ENCODE data around the gene CNIH2.
"Not testable (repeated sequence)": the region's sequence is repeated elsewhere in the genome, so short reads cannot be mapped to it uniquely, and the experiment has no call there.

The CNIH2 gene

DNA sequence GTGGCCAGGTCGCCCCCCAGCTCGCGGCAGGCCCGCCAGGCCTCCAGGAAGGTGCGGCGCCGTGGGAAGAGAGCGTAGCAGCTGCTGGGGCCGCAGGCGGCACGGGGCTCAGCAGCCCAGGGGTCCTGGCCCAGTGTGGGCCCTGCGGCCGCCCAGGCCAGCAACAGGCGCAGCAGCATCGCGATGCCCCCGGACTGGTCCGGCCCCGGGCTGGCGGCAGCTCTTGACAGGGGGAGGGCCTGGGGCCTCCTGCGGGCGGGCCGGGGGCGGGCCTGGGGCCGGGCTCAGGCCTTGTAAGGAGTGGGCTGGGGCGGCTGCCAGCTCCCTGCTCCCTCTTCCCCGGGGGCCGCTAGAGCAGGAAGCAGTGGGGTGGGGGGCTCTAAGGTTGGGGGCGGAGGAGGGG, 38.9 kb downstream of the CNIH2 start, which contains the start of gene CD248:
CD248 (minus strand) TSS at position 196 of the 403 bp plus-strand sequence; CDS start at position 179, 17 bp downstream.
- DNase-seq: no peak

DNA sequence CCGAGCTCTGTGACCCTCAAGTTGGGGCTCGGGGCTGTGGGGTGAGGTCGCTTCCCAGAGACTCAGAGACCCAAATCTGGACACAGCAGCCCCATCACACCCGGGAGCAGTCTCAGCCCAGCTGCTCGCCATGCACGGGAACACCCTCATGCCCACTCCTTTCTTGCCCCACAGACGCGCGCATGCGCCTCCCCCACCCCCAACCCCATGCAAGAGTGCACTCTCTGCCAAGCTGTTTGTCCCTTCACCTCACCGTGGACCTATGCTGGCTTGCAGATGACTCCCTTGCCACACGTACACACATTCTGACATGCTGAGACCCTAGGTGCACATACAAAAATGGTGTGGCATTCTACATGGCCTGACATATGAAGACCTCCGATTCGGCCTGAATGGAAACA, 39.3 kb downstream of the CNIH2 start:
- no peak for DNase-seq

GRCh38 chr11:66317723-66318599, 40.0 kb downstream of the CNIH2 start:
- DNase-seq: peak; percentile 79

DNA sequence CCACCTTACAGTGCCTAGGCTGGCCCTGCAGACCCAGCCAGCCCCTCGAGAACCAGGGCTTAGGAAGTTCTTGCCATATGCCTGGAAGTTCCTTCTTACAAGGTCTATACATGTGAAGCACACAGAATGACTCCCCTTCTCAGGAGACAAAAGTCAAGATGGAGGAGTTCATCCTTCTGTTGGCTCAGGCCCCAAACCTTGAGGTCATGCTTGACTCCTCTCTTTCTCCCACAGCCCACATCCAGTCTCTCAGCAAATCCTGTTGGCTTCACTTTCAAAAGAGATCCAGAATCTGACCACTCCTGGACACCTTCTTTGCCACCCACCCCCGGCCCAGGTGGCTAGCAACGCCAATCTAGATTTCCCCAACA, 40.6 kb downstream of the CNIH2 start:
- DNase-seq: no peak

- DNase-seq: not testable (repeated sequence)
These were observed 42.3 kb downstream of the CNIH2 start for GRCh38 chr11:66320289-66320688.

DNA sequence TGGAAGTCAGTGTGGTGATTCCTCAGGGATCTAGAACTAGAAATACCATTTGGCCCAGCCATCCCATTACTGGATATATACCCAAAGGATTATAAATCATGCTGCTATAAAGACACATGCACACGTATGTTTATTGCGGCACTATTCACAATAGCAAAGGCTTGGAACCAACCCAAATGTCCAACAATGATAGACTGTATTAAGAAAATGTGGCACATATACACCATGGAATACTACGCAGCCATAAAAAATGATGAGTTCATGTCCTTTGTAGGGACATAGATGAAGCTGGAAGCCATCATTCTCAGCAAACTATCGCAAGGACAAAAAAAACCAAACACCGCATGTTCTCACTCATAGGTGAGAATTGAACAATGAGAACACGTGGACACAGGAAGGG, 42.8 kb downstream of the CNIH2 start:
- DNase-seq: not testable (repeated sequence)

DNA sequence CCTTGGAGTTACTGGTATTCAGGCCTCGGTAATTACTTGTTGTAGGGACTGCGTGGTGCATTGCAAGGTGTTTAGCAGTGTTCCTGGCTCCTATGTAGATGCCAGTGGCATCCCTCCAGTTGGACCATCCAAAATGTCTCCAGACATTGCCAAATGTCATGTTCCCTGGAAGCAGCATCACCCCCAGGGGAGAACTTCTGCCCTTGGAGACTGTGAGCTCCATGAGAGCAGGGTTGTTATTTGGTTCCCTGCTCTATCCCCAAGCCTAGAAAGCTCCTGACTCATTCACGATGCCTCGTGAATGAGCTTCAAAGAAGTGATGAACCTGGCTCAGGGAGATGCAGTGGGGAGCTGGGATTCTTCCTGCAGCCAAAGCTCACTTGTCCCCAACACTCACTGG, 43.6 kb downstream of the CNIH2 start:
- DNase-seq: no peak

GRCh38 chr11:66322732-66323427, 44.9 kb downstream of the CNIH2 start:
- no peak for DNase-seq

- no peak for DNase-seq
These were observed 45.7 kb downstream of the CNIH2 start for GRCh38 chr11:66323684-66324083.

DNA sequence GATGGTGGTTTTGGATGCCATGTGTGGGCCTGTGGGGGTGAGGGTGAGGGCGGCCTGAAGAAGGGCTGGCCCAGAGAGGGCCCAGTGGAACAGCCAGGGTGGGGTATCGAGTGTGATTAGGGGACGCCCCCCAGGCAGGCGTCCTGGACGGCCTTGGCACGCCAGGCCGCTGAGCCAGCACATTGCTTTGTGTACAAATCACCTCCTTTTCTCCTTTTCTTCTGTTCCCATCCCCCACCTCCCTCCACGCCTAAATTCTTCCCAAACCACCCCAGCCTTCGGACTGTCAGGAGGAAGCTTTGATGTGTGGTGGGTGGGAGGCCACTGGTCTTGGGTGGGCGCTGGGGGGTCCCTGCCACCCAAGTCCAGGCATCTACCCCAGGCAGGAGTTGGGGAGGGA, 46.7 kb downstream of the CNIH2 start:
- no peak for DNase-seq

DNA sequence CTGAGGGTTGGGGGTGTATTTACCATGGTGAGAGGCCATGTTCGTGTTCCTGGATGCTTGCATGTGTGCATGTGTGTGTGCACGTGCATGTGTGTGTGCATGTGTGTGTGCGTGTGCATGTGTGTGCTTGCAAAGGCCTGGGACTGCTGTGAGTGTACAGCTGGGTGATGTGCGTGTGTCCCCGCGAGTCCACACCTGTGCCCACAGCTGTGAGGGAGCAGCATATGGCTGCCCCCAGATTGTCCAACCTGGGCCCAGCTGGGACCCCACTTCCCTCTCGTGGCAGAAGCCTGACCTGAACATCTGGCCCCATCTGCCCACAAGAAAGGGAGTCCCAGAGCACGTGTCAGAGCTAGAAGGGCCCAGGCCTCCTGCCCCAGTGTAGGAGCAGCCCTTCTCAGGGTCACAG, 47.3 kb downstream of the CNIH2 start:
- peak; percentile 71 for DNase-seq

DNA sequence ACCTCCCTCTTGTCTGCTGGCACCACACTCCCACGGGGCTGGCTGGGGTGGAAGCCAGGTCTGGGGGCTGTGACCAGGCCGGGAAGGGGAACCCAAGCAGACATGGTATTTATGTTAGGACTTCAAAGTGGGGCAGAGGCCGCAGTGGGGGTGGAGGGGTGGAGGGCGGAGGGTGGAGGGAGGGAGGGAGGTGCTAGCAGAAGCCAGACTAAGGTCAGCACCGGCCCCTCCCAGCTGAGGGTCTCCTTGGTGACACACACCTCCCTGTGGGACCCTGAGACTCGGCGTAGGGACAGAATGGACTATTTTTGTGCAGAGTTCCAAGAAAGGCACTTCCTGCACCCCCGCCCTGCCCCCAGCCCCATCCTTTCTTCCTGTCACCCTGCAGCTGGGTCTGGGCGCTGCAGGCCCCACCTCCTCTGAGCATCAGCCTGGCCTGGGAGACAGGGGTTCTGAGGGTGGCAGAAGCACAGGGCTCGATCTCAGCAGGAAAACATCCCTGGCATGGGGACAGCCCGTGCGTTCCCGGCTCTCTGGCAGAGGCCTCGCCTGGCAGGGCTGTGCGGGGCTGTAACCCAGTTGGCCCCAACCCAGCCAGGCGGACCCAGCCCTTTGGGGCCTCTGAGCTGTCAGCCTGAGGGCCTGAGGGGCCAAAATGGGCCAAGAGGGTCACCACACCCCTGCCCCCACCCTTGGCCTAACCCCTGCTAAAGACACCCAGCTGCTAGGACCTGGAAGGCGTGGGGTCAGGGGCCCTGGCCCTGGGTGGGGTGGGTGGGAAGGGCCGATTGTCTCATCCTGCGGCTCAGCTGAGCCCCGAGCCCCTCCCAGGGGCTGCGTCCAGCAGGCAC, 48.5 kb downstream of the CNIH2 start:
- DNase-seq: no peak

GRCh38 chr11:66327171-66328030, 49.4 kb downstream of the CNIH2 start:
- DNase-seq: no peak

DNA sequence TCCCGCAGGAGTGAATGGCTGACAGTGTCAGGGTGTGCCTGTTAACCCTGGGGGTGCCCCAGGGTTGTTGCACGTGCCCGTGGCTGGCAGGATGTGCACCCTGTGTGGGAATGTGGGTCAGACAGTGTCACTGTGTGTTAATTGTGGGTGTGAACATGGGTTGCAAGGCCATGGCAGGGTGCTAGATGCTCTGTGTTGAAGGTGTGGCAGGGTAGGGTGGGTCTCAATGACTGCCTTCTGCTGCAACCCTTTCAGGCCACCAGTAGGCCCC, 50.0 kb downstream of the CNIH2 start:
- no peak for DNase-seq

DNA sequence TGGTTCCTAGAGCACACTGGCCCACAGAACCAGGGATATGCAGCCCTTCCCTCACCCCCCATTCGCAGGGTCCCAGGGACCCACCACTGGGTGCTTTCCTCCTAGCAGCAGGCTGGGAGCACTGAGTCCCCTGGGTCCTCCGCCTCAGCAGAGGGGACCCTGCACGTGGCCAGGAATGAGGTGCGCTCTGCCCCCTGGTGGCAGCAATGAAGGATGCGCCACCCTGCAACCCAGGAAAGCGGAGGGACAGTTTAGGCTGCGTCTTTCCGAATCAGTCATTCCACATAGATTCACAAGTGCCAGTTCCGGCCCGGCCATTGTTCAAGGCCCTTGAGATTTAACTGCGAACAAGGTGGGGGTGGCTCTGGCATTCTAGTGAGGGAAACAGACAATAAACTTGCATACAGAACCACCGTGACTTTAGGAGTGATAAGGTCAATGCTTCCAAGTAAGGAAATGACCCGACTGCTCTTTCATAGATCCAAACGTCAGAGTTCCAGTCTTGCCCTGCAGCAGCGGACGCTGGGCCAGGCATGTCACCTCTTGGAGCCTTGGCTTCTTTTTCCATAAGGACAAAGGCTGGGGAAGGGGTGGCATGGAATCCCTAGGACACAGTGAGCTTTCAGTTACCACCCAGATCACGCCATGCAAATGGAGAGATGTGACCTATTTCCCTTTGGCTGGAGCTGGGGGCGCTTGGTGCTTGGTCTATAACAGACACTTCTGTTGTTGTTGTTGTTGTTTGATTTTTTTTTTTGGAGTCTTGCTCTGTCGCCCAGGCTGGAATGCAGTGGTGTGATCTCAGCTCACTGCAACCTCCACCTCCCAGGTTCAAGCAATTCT, 50.5 kb downstream of the CNIH2 start:
- peak; percentile 83 for DNase-seq

DNA sequence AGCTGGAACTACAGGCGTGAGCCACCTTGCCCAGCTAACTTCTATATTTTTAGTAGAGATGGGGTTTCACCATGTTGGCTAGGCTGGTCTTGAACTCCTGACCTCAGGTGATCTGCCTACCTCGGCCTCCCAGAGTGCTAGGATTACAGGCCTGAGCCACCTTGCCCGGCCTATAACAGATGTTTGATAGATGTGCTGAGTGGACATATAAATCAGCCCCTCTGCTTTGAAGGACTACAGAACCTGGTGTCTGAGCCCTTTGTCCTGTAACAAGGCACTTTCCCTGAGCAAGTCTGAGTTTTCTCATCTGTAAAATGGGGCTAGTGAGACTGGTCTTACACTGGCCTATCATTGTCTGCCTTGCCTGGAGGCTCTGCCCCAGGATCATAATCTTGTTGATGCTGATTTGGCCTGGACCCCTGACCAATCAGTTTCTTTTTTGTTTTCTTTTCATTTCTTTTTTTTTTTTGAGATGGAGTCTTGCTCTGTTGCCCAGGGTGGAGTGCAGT, 51.2 kb downstream of the CNIH2 start:
- no peak for DNase-seq

GRCh38 chr11:66330931-66331330, 53.0 kb downstream of the CNIH2 start:
- DNase-seq: no peak

GRCh38 chr11:66331542-66332370, 53.8 kb downstream of the CNIH2 start:
- DNase-seq: no peak

DNA sequence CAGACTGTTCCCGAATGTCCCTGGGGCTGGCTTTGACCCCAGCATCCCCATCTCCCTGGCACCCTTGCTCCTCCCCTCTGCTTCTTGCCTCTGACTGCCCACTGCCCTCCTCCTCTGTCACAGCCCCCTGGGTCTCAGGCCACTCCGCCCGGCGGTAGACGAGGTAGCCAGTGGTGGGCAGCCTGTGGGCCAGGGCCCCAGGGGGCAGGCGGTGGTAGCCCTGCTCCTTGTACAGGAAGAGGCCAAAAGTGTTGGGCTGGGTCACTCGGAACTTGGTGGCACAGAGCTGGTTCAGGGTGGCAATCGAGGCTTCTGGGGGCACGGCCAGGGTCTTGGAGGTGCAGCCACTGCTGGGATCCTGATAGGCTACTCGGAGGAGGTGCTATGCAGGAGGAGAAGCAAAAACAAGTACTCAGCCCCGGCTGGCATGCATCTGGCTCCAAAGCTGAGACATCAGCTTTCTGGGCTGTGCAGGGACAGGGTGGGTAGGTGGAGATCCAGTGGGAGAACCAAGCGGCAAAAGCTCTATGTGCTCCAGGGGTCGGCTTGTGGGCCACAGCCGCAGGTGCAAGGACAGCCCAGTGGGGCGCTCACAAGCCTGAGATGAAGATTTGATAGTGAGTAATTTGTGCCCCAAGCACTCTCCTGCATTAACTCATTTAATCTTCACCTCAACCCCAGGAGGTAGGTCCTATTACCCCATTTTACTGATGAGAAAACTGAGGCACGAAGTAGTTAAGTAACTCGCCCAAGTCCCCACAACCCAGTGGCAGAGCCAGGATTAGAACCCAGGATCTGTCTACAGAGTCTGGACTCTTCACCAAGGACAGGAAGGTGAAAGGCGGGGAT, 54.6 kb downstream of the CNIH2 start:
- DNase-seq: no peak
